HL-60 (cell line): ENCODE measurements around the gene PLVAP.

Source experiments
- DNase-seq, 2 experiments: peaks; one replicate each; pipeline ENCODE4 v3.0.0-alpha.2; 2010 to 2020; ENCODE audit warnings: low read depth in 1 of 2, low spot score in 1 of 2
- H3K27ac ChIP-seq: fragments of 250-450 bp; sonication (Bioruptor Pico); replicated peaks from 2 replicates; pipeline ENCODE4 v1.5.1; 2020; ENCODE audit warnings: mild to moderate bottlenecking, moderate library complexity
- H3K27me3 ChIP-seq: fragments of 250-450 bp; sonication (Bioruptor Pico); 2 replicates; pipeline ENCODE4 v1.5.1; 2021; ENCODE audit warnings: mild to moderate bottlenecking, moderate library complexity; ENCODE audit not compliant: insufficient read depth, poor library complexity, severe bottlenecking
- H3K4me3 ChIP-seq: replicated peaks from 2 replicates; pipeline ENCODE4 v1.5.1; 2011; ENCODE audit warnings: mild to moderate bottlenecking, control low read depth, low read length; ENCODE audit not compliant: insufficient read depth
- CTCF ChIP-seq: IDR thresholded peaks from one replicate; pipeline ENCODE4 v1.5.1; 2011; ENCODE audit warnings: low read length, control low read depth, inconsistent platforms; ENCODE audit not compliant: insufficient read depth
- GABPA ChIP-seq: IDR thresholded peaks from 2 replicates; pipeline ENCODE4 v1.6.1; 2012; ENCODE audit warnings: low read depth
- POLR2AphosphoS5 ChIP-seq: IDR thresholded peaks from 2 replicates; pipeline ENCODE4 v1.6.1; 2012; ENCODE audit warnings: low read depth
- REST ChIP-seq: IDR thresholded peaks from 2 replicates; pipeline ENCODE4 v1.6.1; 2012; ENCODE audit warnings: low read depth; ENCODE audit not compliant: insufficient replicate concordance
- SPI1 ChIP-seq: IDR thresholded peaks from 2 replicates; pipeline ENCODE4 v1.6.1; 2012; ENCODE audit warnings: low read depth, mild to moderate bottlenecking, borderline replicate concordance

The PLVAP gene

GRCh38 chr19:17411801-17412200 lies 34.7 kb upstream of the PLVAP start:
- no peak overlapping the region for H3K27ac ChIP-seq
- no peak for DNase-seq
- H3K27me3 ChIP-seq = no peaks in the 10 kb centered on the region
- TF ChIP-seq CTCF = no peak
- no peak for TF ChIP-seq POLR2AphosphoS5
- H3K4me3 ChIP-seq = no peak overlapping the region

- no peak for DNase-seq
- TF ChIP-seq CTCF (no peak), SPI1 (no peak), GABPA (no peak), POLR2AphosphoS5 (no peak), REST (no peak)
- H3K27ac ChIP-seq = no peak overlapping the region
- no peaks in the 10 kb centered on the region for H3K27me3 ChIP-seq
- no peak overlapping the region for H3K4me3 ChIP-seq
Measured at GRCh38 chr19:17409990-17410389, 32.8 kb upstream of the PLVAP start.

- peak overlapping the region; percentile 69 for H3K4me3 ChIP-seq
- TF ChIP-seq GABPA (no peak), POLR2AphosphoS5 (no peak), CTCF (no peak), SPI1 (no peak), REST (no peak)
- no peak for DNase-seq
- H3K27ac ChIP-seq = no peak overlapping the region; the same call in none of the 2 replicates
- H3K27me3 ChIP-seq = no peaks in the 10 kb centered on the region
Measured at GRCh38 chr19:17406887-17407196, 29.7 kb upstream of the PLVAP start.

GRCh38 chr19:17406046-17406886 lies 29.1 kb upstream of the PLVAP start:
- no peak for TF ChIP-seq REST
- TF ChIP-seq CTCF = no peak
- TF ChIP-seq POLR2AphosphoS5 = no peak
- no peak for TF ChIP-seq SPI1
- no peak for TF ChIP-seq GABPA
- Histone ChIP-seq H3K27me3 (no peaks in the 10 kb centered on the region), H3K4me3 (peak overlapping the region; percentile 69), H3K27ac (peak overlapping the region; percentile 77)
- DNase-seq = peak in 1 of 2 experiments; percentile 38
